Measurements from ENCODE around the gene GPR156.

DNA sequence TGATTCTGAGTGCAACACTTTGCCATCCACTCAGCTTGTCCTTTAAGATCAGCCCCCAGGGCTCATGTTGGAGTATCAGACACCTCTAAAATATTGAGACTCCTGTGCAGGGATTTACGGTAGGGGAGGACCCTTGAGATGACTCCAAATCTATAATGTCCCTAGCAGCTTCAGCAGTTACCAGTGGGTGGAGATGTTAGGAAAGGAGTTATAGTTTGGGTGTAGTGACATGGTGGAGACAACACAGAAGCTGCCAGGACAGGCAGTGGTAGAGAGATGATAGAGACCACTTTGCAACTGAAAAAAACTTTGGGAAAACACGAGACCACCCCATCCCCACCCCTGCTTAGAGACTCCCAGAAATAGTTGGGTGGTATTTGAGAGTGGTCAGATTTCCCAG, 147.5 kb downstream of the GPR156 start:
- TF ChIP-seq POLR2A (IDR thresholded peaks at IDR 0.05), result no peak
- TF ChIP-seq, protein P1, sequence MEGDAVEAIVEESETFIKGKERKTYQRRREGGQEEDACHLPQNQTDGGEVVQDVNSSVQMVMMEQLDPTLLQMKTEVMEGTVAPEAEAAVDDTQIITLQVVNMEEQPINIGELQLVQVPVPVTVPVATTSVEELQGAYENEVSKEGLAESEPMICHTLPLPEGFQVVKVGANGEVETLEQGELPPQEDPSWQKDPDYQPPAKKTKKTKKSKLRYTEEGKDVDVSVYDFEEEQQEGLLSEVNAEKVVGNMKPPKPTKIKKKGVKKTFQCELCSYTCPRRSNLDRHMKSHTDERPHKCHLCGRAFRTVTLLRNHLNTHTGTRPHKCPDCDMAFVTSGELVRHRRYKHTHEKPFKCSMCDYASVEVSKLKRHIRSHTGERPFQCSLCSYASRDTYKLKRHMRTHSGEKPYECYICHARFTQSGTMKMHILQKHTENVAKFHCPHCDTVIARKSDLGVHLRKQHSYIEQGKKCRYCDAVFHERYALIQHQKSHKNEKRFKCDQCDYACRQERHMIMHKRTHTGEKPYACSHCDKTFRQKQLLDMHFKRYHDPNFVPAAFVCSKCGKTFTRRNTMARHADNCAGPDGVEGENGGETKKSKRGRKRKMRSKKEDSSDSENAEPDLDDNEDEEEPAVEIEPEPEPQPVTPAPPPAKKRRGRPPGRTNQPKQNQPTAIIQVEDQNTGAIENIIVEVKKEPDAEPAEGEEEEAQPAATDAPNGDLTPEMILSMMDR (IDR thresholded peaks at IDR 0.05), result no peak

Measured in adrenal gland (tissue), 5 donors.